CD1c-positive myeloid dendritic cell (primary cell): ENCODE results near the gene SPEM2.
A peak's percentile ranks its signal among the peaks of the same experiment; 100 is the strongest.

Experiments used
- DNase-seq: peaks from one replicate; pipeline ENCODE4 v3.0.0-alpha.2; 2016; ENCODE audit errors: extremely low spot score

SPEM2 gene

DNA sequence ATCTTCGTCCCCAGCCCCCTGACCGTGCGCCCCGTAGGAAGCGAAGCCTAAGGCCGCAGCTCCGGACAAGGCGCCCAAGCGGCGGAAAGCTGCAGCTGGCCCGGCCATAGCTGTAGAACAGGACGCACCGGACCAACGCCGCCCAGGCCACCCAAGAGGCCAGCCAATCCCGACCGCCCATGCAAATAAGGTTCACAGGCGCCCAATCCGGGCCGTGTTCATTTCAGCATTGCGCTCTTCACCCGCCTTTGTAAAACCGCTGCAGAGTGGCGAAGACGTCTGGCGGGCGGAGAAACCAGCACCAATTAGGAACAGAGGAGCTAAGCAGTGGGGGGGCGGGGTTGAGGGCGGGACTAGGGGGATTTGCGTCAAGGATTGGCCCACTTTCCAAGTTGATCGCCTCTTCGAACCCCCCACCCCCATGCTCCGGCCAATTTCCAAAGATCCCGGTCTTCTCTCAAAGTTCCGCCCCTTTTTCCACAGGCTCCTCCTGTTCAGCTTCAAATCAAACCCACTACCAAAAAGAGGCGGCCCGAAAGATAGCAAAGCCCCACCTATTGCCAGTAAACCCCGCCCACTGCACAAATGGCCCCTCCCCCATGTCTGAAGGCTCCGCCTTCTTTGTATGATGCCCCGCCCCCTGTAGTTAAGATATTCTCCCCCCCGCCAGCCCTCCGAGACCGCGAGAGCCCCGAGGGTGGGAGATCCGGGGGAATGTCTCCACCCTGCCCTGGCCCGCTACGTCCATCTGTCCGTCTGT, 21.3 kb upstream of the SPEM2 start, which contains the start of gene TMEM256:
TSS of gene TMEM256 (minus strand) at position 121 of the 760 bp plus-strand sequence. CDS start at position 108, 13 bp downstream.
- peak; percentile 99 for DNase-seq

DNA sequence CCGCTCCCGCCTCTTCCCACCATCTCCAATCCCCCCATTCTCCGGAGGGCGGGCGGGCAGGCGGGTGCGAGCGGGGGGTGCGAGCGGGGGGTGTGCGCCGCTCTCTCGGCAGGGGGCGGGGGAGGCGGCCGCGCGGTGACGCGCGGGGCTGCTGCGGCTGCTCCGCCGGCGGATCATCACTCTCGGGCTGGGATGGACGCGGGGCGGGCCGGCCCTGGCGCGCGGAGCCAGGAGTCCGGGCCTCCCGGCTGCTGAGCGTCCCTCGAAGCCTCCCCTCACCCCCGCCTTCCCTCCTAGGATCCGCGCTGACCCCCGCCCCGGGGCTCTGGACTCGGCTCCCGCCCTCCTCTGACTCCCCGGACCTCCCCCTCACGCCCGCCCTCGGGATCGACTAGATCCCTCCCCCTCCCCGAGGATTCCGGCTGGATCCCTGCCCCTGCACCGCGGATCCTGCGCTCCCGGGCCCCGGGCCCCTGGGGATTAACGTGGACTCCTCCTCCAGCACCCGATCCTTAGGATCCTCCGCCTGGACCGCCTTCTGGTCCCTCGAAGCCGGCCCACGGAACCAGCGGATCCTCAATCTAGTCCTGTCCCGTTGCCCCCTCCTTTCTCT, 20.6 kb upstream of the SPEM2 start:
- peak; percentile 73 for DNase-seq

DNA sequence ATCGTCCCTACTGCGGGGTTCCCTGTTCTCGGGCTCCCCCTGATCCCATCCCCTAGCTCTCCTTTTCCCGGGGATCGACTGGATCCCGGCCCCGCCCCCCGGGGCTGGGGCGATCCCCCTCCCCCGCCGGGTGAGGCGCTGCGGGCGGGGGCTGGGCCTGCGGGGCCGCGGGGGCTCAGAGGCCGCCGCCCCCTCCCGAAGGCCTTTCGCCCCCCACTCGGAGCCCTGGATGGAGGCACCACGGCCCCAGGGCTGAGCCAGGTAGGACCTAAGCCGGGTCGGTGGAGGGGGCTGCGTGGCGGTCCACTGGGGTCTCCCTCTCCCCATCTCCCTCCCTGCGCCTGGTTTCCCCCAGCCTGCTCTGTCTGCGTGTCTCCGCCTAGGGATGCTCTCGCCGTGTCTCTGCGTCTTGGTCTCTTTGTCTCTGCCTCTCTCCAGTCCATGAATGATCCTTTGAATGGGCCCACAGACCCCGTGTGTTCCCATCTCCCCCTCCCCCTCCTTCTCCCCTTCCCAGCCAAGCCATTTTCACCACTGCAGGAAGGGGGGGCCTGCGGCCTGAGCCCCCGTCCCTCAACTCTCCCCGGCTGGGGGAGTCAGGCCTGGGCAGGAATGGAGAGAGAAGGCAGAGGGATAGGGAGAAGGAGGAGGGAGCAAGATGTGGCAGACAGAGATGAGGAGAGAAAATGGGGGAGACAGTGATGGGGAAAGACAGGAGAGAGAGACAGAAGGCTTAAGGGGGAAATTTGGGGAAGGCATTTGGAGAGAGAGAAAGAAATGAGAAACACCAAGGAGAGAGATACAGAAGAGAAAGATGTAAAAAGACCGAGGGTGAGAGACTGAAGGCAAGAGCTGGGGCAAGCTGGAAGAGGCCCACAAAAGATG, 19.8 kb upstream of the SPEM2 start:
- DNase-seq: no peak

DNA sequence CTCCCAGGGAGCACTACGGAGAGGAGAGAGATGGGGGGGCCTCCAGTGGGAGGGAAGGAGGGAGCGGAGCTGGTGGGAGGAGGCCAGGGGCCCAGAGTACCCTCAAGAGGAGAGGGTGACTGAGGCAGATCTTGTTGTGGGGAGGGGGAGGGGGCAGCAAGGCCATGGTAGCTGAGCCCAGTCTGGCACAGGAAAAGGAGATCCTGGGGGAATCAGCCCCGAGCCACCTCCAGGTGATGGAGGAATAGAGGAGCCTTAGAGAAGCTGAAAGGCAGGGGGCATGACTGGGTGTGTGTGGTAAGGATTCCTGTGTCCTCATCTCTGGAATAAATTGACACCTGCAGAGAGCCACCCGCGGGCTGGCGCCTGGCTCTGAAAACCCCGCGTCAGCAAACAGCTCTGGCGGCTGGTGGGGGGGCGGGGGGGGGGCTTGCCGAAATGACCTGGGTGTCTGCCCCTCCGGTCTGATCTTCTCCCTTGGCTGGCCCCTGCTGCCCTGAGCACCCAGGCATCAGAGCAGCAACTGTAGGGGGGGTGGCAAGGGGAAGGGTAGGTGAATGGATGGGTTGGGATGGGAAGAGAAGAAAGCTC, 19.1 kb upstream of the SPEM2 start:
- no peak for DNase-seq

DNA sequence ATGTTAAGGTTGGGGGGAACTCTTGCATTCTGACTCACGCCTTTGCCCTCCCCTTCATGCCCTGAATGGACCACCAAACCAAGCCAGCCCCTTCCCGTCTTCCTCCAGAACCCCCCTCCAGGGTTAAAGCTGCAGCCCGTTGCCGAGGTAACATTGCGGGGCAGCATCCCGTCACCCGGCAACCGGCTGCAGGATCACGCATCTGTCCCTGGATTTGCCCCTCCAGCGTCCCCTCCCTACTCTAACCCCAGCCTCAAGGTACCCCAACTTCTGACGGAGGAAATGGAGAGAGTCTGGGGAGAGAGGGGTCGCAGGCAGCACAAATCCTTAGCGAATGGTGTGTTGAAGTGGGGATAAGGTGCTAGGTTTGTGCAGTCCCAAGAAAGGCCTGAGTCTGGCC, 18.3 kb upstream of the SPEM2 start:
- no peak for DNase-seq

DNA sequence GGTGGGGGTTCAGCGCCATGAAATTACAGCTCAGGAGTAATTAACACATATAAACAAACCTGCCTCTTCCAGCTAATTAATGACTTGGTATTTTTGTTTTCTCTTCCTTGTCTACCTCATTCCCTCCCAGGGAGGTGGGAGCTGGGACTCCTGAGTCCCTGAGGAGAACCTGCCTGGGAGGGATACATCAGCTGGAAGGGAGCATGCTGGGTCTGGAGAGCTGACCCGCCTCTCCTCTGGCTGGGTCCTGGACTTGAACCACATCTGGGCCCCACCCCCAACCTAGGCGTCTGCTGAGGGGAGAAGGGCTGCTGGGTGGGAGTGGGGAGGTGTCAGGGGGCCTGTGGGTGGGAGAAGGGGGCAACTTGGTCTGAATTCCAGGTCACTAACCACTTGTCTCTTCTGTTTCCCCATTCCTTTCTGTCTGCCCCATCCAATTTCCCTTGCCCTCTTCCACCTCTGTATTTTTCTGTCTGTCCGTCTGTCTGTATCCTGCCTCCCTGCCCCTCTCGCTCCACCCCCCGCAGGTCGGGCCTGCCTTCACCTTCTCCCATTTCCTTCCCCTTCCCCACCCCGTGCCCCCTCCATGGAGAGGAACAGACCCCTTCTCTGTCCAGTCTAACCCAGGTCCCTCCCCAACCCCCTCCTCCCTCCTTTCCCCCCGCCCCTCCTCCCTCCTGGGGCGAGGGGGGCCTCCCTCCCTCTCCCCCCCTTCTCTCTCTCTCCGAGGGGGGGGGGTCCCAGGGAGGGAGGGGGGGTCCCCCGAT, 17.7 kb upstream of the SPEM2 start, which contains the start of gene NLGN2:
TSS of gene NLGN2 (plus strand) at position 361 of the 767 bp plus-strand sequence. CDS start 411 bp downstream, outside the sequence.
- no peak for DNase-seq

DNA sequence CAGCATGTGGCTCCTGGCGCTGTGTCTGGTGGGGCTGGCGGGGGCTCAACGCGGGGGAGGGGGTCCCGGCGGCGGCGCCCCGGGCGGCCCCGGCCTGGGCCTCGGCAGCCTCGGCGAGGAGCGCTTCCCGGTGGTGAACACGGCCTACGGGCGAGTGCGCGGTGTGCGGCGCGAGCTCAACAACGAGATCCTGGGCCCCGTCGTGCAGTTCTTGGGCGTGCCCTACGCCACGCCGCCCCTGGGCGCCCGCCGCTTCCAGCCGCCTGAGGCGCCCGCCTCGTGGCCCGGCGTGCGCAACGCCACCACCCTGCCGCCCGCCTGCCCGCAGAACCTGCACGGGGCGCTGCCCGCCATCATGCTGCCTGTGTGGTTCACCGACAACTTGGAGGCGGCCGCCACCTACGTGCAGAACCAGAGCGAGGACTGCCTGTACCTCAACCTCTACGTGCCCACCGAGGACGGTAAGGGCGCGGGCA, 17.1 kb upstream of the SPEM2 start:
- peak; percentile 25 for DNase-seq

DNA sequence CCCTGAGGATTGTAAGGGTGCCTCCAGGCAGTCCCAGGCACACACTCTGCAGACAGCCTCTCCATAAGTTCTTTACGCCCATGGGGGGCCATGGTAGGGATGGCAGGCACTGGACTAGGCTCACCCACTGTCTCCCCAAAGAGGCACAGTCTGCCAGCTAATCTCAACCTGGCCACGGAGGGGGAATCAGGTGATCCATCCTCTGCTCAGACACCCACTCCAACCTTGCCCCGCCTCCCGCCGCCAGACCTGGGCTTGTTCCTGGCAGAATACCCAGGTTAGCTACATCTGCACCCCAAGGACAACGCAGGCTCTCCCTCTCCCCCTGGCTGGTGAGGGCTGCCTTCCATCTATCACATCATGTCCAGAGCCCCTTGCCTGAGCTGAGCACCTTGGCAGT, 16.6 kb upstream of the SPEM2 start:
- no peak for DNase-seq

DNA sequence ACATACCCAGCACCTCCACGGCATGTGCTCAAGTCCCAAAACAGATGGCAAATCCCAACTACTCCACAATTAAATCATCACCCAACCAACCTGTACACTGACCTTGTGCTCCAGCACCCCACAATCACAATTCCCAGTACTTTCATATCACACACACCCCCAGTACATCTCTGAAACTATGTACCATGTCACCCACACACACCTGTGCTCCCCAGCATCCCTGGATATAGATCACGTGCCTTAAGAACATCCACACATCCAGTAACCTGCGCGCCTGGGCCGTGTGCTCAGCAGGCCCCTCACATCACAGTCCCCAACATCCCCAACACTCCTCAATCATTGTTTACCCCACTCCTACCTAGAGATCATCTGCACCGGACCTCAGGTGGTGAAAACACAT, 15.7 kb upstream of the SPEM2 start:
- no peak for DNase-seq

DNA sequence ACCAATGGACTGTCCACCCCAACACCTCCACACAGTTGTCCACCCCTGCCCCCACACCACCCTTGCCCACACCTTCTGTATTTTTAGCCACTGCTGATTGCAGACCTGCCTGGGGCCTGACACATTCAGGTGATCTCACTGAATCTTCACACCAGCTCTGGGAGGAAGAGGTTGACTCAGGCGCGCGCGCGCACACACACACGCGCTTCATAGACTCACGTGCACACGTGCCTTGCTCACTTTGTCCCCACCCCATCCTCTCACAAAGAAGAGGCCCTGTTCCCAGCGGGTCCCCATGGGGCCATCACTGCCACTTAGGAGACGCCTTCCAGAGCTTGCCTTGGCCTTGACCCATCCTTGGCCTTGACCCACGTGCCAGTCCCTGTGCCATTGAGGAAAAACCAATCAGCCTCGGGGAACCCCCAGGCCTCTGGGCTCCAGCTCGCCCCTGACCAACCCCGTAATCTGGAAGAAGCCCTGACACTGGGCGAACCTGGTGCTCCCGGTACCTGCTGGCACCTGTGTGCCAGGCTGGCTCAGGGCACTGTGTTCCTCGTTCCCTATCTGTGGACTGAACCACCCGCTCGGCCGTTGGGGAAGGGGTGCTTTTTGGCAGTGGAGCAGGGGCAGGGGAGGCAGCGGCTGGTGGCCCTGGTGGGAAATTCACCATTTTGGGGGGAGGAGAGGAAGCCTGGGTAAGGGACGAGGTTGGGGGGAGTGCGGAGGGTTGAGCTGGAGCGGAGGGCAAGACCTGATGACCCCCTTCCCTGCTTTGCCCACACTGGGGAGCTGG, 14.6 kb upstream of the SPEM2 start:
- no peak for DNase-seq

DNA sequence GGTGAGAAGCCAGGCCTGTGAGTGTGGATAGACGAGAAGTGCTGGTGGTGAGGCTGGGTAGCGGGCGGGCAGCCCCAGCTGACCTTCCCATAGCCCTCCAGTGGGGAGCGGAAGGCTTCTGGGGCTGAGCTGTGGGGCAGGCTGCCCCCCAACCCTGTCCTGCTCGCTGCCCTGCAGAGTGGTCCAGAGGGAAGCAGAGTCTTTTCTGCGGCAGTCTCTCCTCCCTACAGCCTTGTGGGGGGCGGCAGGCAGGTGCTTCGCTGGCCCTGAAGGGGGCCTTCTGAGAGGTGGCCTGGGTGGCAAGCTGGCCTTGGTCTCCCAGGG, 14.0 kb upstream of the SPEM2 start:
- no peak for DNase-seq

DNA sequence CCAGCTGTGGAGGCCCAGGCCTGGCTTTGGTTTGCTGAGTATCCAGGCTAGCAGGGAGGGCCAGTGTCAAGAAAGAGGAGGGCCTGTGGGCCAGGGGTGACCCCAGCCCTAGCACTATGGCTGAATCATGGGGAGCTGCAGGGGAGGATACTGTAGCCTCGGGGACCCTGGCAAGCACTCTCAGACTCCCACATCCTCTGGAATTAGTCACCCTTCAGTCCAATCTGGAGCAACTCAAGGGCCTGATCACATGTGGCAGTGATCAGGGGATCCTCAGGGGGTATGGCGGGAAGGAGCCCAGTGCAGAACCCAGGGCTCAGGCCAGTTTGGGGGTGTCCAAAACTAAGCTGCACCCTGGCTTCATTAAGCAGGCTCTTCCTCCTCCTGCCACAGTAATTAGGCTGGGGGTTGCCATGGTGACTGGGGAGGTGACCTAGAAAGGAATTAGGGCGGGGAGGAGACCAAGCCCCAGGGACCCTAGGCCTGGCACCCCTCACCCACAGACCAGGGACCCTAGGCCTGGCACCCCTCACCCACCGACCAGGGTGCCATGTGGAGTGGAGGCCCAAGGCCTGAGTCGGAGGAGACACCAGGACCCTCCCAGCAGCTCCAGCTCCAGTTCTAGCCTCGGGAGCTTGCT, 11.9 kb upstream of the SPEM2 start:
- DNase-seq: no peak

DNA sequence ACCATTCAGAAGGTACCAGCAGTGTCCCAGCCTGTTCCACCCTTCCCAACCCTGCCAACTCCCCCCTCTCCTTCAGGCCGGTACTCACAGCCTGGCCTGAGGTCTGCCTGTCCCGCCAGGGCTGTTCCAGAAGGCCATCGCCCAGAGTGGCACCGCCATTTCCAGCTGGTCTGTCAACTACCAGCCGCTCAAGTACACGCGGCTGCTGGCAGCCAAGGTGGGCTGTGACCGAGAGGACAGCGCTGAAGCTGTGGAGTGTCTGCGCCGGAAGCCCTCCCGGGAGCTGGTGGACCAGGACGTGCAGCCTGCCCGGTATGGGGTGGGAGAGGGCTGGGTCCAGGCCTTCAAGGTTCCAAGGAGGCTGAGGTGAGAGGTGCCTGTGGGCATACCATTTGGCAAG, 10.6 kb upstream of the SPEM2 start:
- DNase-seq: no peak

DNA sequence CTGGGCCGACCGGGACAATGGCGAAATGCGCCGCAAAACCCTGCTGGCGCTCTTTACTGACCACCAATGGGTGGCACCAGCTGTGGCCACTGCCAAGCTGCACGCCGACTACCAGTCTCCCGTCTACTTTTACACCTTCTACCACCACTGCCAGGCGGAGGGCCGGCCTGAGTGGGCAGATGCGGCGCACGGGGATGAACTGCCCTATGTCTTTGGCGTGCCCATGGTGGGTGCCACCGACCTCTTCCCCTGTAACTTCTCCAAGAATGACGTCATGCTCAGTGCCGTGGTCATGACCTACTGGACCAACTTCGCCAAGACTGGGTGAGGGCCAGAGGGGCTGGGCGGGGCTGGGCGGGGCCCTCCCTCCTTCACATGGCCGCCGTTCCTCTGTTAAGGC, 9.6 kb upstream of the SPEM2 start:
- DNase-seq: no peak

DNA sequence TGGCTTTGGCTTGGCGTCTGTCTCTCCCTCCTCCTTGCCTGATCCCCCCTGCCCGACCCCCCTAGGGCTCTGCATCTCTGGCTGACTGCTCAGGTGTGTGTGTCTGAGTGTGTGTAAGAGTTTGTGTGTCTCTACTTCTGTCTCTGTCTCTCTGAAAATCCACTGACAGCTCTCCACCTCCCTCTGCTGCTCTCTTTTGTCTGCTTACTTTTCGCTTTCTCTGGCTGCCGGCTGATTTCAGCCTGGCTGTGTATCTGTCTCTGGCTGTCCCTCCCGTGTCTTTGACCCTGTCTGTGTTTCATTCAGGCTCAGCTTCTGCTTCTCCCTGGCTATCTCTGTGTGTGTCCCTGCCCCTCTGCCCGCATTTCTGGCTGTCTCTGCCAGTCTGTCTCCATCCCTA, 9.1 kb upstream of the SPEM2 start:
- no peak for DNase-seq

DNA sequence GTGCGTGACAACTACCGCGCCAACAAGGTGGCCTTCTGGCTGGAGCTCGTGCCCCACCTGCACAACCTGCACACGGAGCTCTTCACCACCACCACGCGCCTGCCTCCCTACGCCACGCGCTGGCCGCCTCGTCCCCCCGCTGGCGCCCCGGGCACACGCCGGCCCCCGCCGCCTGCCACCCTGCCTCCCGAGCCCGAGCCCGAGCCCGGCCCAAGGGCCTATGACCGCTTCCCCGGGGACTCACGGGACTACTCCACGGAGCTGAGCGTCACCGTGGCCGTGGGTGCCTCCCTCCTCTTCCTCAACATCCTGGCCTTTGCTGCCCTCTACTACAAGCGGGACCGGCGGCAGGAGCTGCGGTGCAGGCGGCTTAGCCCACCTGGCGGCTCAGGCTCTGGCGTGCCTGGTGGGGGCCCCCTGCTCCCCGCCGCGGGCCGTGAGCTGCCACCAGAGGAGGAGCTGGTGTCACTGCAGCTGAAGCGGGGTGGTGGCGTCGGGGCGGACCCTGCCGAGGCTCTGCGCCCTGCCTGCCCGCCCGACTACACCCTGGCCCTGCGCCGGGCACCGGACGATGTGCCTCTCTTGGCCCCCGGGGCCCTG, 8.3 kb upstream of the SPEM2 start:
- DNase-seq: no peak

DNA sequence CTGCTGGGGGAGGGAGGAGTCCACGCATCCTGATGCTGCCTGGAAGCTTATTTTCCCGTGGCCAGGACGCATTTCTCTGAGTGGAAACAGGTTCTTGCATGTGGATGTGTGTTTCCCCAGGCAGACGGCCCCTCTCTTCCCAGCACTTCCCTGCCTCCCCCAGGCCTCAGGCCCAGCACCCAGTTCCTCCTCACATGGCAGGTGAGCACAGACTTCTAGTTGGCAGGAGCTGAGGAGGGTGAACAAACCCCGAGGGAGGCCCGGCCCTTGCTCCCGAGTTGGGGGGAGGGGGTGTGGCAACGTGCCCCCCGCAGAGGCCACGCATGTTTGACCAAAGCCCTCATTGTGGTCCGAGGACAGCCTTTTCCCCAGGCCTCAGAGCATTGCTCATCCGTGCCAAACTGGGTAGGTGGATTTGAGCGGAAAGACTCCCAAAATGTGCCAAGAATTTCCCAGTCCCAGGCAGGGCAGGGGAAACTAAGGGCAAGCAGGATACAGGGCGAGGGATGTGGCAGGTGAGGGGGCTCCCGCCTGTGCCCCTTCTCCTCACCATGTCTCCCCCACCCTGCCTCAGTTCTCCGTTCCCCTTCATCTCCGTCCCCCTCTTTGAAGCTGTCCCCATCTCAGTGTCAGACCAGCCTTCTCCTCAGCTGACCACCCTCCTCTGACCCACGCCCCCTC, 6.8 kb upstream of the SPEM2 start:
- DNase-seq: no peak

DNA sequence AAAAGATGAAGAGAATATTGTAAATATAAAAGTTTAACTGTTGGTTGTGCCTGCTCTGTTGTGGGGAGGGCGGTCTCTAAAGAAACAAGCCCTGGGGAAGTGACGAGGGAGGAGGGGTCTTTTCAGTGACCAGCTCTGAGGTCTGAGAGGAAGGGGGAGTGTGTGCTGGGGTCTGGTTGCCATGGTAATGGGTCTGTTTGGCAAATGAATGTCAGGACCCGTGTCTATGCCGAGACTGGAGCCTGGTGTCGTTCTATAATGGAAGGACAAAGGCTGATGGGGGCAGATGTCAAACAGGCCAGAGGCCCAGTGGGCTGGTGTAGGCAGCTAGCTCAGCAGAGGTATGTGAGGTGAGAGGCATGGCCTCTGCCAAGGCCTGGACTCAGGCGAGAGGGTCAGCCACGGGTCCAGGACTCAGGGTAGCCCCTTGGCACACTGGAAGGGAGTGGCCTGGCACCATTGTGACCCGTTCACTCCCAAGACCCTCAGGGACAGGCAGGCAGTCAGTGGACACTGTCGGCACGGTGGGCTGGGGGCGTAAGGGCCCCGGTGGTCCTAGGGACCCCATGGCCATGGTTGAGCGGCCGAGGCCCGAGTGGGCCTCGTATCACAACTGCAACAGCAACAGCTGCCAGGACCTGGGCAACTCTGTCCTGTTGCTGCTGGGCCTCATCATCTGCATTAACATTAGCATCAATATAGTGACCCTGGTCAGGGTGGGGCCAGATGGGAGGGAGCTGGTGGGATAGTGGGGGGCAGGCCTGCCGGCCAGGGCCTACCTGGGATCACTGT, 5.4 kb upstream of the SPEM2 start, which contains the start of gene SPEM1:
TSS of gene SPEM1 (plus strand) at position 506 of the 792 bp plus-strand sequence. CDS start at position 567, 61 bp downstream.
- no peak for DNase-seq
